ENCODE measurements around the gene DMKN.

DNA sequence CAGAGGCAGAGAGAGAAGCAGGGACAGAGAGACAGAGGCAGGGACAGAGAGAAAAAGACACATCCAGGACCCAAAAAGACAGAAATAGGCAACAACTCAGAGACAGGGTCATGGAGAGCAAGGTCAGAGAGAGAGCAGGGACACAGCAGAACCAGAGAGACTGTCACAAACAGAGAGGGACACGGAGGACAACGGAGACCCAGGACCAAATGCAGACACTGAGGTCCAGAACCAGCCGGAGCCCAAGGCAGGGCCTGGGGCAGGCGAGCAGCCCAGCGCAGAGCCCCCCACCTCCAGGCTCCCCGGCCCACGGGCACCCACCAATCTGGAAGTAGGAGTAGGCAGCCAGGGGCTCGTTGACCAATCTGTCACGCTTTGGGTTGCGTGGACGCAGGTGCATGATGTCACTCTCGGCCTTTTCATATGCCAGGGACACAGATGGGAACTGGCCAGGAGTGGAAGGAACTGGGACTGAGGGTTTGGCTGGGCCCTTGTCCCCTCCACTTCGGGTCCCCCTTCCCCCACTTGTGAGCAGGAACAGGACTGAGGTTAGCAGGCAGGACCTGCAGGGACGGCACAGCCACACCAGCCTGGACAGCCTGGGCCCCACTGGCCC, 40.0 kb upstream of the DMKN start:
- no peak for TF ChIP-seq CTCF (conservative IDR thresholded peaks at IDR 0.05 in 1 of 2, IDR thresholded peaks at IDR 0.05 in 1 of 2; ENCODE audit: low read depth in 1 of 2, low read length in 2 of 2)
- no peak for TF ChIP-seq EZH2 (IDR thresholded peaks at IDR 0.05; ENCODE audit: low read length, missing control alignments)
